Keratinocyte (primary cell): ENCODE results near the gene LAMC3. TPM values are rescaled to one million over a fixed set of nuclear protein-coding genes. Genes with fewer than 3 reads are reported as not detected.

Source experiments
- DNase-seq: peaks from one replicate; pipeline ENCODE4 v3.0.0-alpha.2; 2011; ENCODE audit warnings: low read depth, missing footprints, low spot score
- FAIRE-seq: peaks from 2 replicates; lab custom pipeline; 2011; peaks lifted over from hg19 to GRCh38; lab: Jason Lieb, UNC
- H2AFZ ChIP-seq: 2 replicates; pipeline ENCODE4 v1.6.0; 2012; ENCODE audit warnings: low read length, control low read depth, inconsistent platforms; ENCODE audit not compliant: control insufficient read depth
- H3K27ac ChIP-seq: 2 replicates; pipeline ENCODE4 v1.5.1; 2011; ENCODE audit warnings: low read length; ENCODE audit not compliant: control insufficient read depth, insufficient read depth
- H3K27me3 ChIP-seq: 3 replicates; pipeline ENCODE4 v1.6.0; 2011; ENCODE audit warnings: low read length; ENCODE audit not compliant: control insufficient read depth, insufficient read depth; ENCODE audit errors: extremely low read depth
- H3K36me3 ChIP-seq, 2 experiments: 2 replicates in 1 of 2; 3 replicates in 1 of 2; pipeline ENCODE4 v1.5.1; 2011; ENCODE audit warnings: low read length in 2 of 2, mild to moderate bottlenecking in 1 of 2; ENCODE audit not compliant: control insufficient read depth in 2 of 2, insufficient read depth in 2 of 2; ENCODE audit errors: extremely low read depth in 1 of 2
- H3K4me1 ChIP-seq: 3 replicates; pipeline ENCODE4 v1.5.1; 2011; ENCODE audit warnings: low read length; ENCODE audit not compliant: control insufficient read depth, insufficient read depth; ENCODE audit errors: extremely low read depth
- H3K4me2 ChIP-seq: 3 replicates; pipeline ENCODE4 v1.6.0; 2011; ENCODE audit warnings: low read depth, low read length; ENCODE audit not compliant: control insufficient read depth, insufficient read depth; ENCODE audit errors: extremely low read depth
- H3K4me3 ChIP-seq, 3 experiments: fragments of 200-600 bp in 1 of 3; sonication (generic) in 1 of 3; 2 replicates in 2 of 3; 3 replicates in 1 of 3; pipeline ENCODE4 v1.5.1; 2011 to 2016; ENCODE audit warnings: low read length in 3 of 3, mild to moderate bottlenecking in 3 of 3, control low read depth in 2 of 3, inconsistent platforms in 1 of 3, low read depth in 1 of 3, mixed read lengths in 1 of 3, mixed run types in 1 of 3, moderate library complexity in 1 of 3; ENCODE audit not compliant: control insufficient read depth in 2 of 3, insufficient read depth in 2 of 3; ENCODE audit errors: extremely low read depth in 1 of 3
- H3K79me2 ChIP-seq: 2 replicates; pipeline ENCODE4 v1.6.0; 2012; ENCODE audit warnings: low read length; ENCODE audit not compliant: control insufficient read depth, insufficient read depth
- H3K9ac ChIP-seq: 3 replicates; pipeline ENCODE4 v1.6.0; 2011; ENCODE audit warnings: low read length; ENCODE audit not compliant: control insufficient read depth, insufficient read depth; ENCODE audit errors: extremely low read depth
- H3K9me1 ChIP-seq: 3 replicates; pipeline ENCODE4 v1.6.0; 2011; ENCODE audit warnings: low read length; ENCODE audit not compliant: control insufficient read depth, insufficient read depth; ENCODE audit errors: extremely low read depth
- H3K9me3 ChIP-seq: 2 replicates; pipeline ENCODE4 v1.5.1; 2012; ENCODE audit warnings: low read depth, low read length; ENCODE audit not compliant: control insufficient read depth
- H4K20me1 ChIP-seq: 3 replicates; pipeline ENCODE4 v1.6.0; 2011; ENCODE audit warnings: low read length; ENCODE audit not compliant: control insufficient read depth, insufficient read depth; ENCODE audit errors: extremely low read depth
- EZH2 ChIP-seq: IDR thresholded peaks from one replicate; pipeline ENCODE4 v1.6.1; 2012; ENCODE audit warnings: inconsistent platforms, mild to moderate bottlenecking, low read length, moderate library complexity
- dilution Hi-C: fragments of 300-500 bp; cut with MboI; formaldehyde crosslinking; loops from one replicate; pipeline ENCODE4 v1.7.0; 2020; ENCODE audit warnings: low sequenced_read_pairs; ENCODE audit not compliant: extremely low pct_ligation_motif_present
- polyA plus RNA-seq, 5 experiments: library from polyadenylated mRNA; depleted of rRNA in 3 of 5; stranded (reverse) in 3 of 5; stranded (forward) in 1 of 5; unstranded in 1 of 5; fragments of >200 nt; gene quantifications; 1 replicate in 1 of 5; 2 replicates in 3 of 5; 3 replicates in 1 of 5; pipeline versions ENCODE4 v1.2.1 to v1.2.3, GENCODE V29; 2011 to 2012; ENCODE audit warnings: missing spikeins in 2 of 5, low read depth in 1 of 5, low replicate concordance in 1 of 5
- TF ChIP-seq, protein P1 (sequence below), 3 experiments: IDR thresholded peaks in 1 of 3; conservative IDR thresholded peaks in 1 of 3; optimal IDR thresholded peaks in 1 of 3; 2 replicates in 2 of 3; 3 replicates in 1 of 3; pipeline versions ENCODE3 to v1.5.1; 2011; ENCODE audit warnings: low read length in 3 of 3, mild to moderate bottlenecking in 3 of 3, moderate library complexity in 2 of 3, control low read depth in 1 of 3, inconsistent platforms in 1 of 3; ENCODE audit not compliant: insufficient read depth in 2 of 3; ENCODE audit errors: extremely low read depth in 1 of 3

LAMC3 gene
- polyA plus RNA-seq, 1 donor (not counting 4 experiments of a cell fraction or from before 2014, with no cell fraction given) = not detected

DNA sequence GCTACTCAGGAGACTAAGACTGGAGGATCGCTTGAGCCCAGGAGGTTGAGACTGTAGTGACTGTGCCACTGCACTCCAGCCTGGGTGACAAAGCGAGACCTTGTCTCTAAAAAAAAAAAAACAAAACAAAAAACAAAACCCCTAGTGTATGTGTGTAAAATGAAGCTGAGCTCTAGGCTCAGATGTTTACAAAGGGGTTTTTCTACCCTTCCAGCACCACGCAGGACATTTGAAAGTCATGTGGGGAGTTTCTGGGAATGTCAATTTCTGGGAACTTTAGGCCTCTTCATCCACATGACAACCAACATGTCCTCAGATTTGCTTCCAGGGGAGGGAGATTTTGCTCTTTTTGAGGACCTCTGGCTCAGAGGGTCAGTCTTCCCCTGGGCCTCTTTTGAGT lies 44.9 kb downstream of the LAMC3 start:
- Histone ChIP-seq H3K4me3 (no peak overlapping the region), H3K9me3 (no peaks in the 10 kb centered on the region), H3K79me2 (no peaks in the 10 kb centered on the region), H4K20me1 (no peaks in the 10 kb centered on the region), H3K36me3 (no peaks in the 10 kb centered on the region), H2AFZ (no peak overlapping the region), H3K4me2 (no peak overlapping the region), H3K9ac (no peak overlapping the region), H3K4me1 (no peaks in the 10 kb centered on the region), H3K27me3 (peaks cover 9% of the 10 kb centered on the region), H3K27ac (no peak overlapping the region), H3K9me1 (no peaks in the 10 kb centered on the region)
- dilution Hi-C loops = no loop called here
- FAIRE-seq (no peak), DNase-seq (no peak)
- TF ChIP-seq, protein P1, sequence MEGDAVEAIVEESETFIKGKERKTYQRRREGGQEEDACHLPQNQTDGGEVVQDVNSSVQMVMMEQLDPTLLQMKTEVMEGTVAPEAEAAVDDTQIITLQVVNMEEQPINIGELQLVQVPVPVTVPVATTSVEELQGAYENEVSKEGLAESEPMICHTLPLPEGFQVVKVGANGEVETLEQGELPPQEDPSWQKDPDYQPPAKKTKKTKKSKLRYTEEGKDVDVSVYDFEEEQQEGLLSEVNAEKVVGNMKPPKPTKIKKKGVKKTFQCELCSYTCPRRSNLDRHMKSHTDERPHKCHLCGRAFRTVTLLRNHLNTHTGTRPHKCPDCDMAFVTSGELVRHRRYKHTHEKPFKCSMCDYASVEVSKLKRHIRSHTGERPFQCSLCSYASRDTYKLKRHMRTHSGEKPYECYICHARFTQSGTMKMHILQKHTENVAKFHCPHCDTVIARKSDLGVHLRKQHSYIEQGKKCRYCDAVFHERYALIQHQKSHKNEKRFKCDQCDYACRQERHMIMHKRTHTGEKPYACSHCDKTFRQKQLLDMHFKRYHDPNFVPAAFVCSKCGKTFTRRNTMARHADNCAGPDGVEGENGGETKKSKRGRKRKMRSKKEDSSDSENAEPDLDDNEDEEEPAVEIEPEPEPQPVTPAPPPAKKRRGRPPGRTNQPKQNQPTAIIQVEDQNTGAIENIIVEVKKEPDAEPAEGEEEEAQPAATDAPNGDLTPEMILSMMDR (optimal IDR thresholded peaks at IDR 0.05 in 1 of 3, IDR thresholded peaks at IDR 0.05 in 1 of 3, conservative IDR thresholded peaks at IDR 0.05 in 1 of 3; ENCODE audit: extremely low read depth in 1 of 3, insufficient read depth in 2 of 3, low read length in 3 of 3) = no peak
- TF ChIP-seq EZH2 = no peak

DNA sequence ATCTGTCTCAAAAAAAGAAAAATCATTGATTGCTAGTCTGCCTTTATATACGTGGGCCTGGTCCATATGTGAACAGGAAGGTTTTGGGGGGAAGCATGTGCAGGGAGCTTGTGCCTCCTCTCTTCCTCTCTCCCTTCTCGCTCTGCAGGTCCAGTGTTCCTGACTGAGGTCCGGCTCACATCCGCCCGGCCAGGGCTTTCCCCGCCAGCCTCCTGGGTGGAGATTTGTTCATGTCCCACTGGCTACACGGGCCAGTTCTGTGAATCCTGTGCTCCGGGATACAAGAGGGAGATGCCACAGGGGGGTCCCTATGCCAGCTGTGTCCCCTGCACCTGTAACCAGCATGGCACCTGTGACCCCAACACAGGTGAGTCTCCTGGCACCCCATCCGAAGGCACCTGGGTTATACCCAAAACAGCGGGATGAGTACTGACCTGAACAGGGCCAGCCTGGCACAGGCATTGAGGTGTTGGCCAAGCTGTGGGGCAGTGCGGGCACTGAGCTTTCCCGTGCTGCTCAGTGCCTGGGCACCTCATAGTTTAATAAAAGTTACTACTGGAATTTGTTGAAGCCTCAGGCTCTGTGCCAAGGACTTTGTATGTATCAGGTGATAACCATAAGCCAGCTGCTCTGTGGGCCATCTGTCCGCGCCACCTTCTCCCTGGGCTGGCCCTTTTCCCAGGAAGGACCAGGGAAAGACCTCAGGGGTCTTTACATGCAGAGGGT lies 48.0 kb downstream of the LAMC3 start:
- FAIRE-seq (no peak), DNase-seq (no peak)
- Histone ChIP-seq H2AFZ (no peak overlapping the region), H3K4me2 (no peak overlapping the region), H3K9ac (no peak overlapping the region), H4K20me1 (no peaks in the 10 kb centered on the region), H3K9me3 (no peaks in the 10 kb centered on the region), H3K27me3 (peaks cover 6% of the 10 kb centered on the region), H3K9me1 (no peaks in the 10 kb centered on the region), H3K4me3 (no peak overlapping the region), H3K27ac (no peak overlapping the region), H3K36me3 (no peaks in the 10 kb centered on the region), H3K4me1 (no peaks in the 10 kb centered on the region), H3K79me2 (no peaks in the 10 kb centered on the region)
- no peak for TF ChIP-seq EZH2
- TF ChIP-seq, protein P1 (optimal IDR thresholded peaks at IDR 0.05 in 1 of 3, IDR thresholded peaks at IDR 0.05 in 1 of 3, conservative IDR thresholded peaks at IDR 0.05 in 1 of 3; ENCODE audit: extremely low read depth in 1 of 3, insufficient read depth in 2 of 3, low read length in 3 of 3) = no peak
- dilution Hi-C loops = no loop called here
